ENCODE results near the gene SMAD7.
"Not testable (repeated sequence)": the region's sequence is repeated elsewhere in the genome, so short reads cannot be mapped to it uniquely, and the experiment has no call there.

Gene SMAD7

DNA sequence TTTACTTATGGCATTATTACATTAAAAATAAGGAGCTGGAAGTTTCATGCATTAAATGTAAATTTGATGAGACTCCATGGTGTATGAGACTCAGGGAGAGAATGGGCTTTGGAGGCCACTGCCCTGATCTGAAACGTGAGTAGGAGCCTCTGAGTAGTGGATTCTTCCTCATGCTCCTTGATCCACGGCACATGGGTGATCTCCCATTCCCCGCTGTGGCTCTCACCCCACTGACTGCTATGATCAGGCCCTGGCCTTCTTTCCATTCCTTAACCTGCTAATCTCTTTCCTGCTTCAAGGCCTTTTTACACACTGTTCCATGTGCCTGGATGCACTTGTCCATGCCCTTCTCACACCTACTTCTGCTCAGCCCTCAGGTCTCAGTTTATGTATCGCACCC, 68.4 kb downstream of the SMAD7 start:
- no peak for DNase-seq

DNA sequence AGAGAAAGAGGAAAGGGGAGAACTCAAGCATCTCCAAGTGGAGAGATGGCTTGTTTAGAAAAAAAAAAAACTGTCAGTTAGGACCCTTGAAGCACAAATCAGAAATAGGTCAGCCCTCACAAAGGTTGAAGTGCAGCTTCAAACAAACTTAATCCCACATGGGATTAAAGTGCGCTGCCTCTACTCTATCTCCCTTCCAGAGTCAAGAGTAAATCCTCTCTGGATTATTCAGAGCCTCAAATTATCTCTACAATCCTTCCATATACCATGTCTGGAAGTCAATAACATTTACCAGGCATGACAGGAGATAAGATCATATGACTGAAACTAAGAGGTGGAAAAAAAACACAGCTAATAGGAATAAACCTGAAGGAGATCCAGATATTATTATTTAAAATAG, 69.8 kb downstream of the SMAD7 start:
- no peak for DNase-seq

DNA sequence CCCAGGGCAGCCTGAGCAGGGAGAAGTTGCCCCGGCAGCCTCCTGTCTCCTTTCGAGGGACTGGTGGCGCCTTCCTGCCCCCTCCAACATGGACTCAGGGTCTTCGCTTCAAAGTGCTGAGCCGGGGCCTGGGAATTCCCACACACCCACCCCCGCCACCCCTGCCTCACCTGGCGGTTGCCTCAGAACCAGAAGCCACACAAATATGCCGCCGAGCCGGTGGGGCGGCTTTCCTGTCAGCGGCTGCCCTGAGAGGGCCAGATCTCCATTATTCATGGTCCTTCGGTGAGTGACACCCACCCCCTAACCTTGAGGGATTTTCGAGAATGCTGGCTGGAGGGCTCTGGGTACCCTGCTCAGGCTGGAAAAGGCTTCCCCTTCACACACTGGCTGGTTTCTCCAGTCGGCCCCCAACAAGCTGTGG, 71.7 kb downstream of the SMAD7 start:
- DNase-seq: no peak

DNA sequence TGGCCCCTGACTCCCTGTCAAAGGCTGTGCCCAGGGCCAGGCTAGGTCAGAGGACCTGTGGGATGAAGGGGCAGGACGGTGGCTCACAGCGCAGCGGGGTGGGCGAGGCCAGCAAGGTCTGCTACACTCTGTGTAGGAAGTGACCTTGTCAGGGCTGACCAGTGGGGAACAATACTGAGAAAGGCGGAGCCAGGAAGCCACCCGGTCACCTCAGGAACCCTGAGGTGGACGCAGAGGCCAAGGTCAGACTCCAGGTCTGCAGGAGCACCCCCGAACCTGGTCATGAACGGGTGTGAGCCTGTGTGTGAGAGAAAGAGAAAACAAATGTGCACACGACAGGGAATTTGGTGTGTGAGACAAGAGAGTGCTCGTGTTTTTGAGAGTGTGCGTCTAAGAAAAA, 72.3 kb downstream of the SMAD7 start:
- no peak for DNase-seq

DNA sequence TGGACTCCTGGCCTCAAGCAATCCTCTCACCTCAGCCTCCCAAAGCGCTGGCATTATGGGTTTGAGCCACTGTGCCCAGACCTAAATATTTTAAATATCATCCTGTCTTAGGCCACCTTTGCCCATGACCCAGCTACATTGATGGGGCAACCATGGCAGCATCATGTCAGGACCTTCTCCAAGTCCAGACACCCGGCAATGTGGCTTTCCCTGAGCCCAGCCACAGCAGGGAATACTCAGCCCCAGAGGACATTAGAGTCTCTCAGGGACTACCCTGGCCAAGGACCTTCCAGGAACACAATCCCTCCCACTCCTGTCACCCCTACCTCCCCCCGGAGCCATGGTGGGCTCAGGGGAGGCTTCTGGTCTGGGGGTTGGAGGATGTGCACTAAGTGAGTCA, 72.8 kb downstream of the SMAD7 start:
- DNase-seq: no peak

DNA sequence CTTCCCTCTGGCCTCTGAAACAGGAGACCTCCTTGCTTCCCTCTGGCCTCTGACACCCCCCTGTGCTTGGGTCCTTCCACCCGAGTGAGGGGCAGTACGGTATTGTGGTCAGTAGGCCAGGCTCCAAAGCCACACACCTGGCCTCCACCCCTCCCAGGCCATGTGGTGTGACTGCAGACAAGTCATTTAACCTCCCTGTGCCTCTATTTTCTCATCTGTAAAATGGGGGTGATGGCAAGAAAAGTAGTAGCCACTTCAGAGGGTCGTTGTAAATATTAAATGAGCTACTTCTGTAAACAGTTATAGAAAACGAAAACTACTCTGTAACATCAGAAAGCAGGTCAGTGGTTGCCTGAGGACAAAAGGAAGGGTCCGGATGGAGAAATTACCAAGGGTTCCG, 74.2 kb downstream of the SMAD7 start:
- DNase-seq: no peak

DNA sequence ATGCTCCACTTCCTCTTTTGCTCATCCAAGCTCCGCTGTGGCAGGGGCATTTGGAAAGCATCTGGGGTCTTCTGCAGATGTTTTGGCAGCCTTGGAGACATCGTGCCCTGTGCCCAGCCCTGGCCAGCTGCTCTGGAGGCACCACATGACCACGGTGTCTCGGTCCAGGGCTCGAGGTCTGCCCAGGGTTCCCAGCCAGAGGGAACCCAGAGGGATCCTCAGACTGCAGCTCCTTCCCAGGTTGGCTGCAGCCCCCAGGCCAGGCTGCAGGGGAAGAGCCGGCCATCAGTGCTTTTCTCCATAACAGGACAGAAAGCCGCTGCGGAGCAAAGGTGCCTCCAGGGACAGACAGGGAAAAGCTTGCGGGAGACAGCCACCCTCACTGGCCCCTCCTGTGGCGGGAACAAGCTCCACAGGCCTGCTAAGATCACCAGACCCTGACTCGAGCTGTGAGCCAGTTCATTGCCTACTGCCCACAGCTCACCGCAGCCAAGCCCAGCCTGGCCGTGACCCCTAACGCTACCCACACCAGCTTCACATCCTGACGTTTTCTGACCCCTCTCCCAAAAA, 74.7 kb downstream of the SMAD7 start:
- DNase-seq: peak; percentile 61

DNA sequence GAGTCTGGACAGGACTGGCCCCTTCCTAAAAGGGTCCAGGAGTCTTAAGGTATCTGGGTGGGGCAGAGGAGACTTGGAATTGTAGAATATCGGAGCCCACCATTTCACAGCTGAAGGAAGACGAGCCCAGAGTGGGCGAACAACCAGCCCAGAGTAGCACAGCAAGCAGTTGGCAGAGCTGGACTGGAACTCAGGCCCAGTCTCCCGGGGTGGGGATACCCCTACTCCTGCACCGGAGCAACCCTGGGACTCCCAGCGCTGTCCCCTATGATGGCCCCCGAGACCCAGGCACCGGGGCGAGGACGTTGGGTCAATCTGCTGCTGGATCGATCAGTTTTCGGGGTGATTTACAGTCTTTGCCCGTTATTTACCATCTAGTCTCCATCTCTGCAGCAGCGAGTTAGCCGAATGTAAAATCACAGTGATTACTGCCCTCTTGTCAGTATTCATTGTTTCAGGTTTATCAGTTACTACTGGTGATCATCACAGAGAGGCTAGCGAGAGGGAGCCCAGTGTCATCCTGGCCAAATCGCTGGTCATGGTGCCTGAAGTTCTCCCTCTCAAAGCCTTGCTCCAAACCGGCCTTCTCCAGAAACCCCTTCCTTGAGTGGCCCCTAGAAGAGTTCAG, 75.3 kb downstream of the SMAD7 start:
- DNase-seq: no peak

DNA sequence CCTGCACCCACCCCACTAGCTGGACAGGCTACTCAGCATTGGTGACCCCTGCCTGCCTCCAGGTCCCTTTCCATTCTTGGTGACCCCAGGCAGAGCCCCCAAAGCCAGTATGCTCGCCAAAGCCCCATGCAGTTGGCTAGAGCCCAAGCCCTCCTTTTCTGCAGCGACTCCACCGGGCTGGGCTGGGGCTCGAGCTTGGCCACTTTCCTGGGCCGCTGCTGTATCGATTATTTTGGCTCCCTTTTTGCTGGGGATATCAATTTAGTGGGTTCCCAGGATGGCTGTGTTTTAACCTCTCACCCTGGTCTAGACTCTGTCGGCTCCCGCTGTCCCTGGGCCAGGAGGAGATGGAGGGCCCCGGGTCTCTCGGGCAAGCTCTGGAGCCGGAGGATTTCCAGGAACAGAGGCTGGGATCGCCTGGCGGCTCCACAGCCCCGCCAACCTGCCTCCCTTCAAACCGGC, 76.0 kb downstream of the SMAD7 start:
- DNase-seq: no peak

DNA sequence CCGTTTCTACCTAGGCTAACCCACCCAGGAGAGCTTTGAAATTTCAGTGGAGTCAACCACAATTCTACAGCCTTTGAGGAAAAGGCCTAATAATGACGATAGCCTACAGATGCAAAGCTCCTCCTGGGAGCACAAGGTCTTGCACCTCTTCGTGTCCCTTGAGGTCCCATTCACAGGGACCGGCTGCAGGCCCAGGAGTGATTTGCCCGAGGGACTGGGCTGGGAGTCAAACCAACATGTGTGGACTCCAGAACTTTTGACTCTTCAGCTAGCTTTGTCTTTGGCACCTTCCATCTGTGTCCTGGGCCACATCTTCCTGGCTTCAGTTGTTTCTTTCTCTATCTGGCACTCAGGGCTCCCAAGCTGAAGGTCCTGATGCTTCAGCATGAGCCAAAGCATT, 76.5 kb downstream of the SMAD7 start:
- no peak for DNase-seq

DNA sequence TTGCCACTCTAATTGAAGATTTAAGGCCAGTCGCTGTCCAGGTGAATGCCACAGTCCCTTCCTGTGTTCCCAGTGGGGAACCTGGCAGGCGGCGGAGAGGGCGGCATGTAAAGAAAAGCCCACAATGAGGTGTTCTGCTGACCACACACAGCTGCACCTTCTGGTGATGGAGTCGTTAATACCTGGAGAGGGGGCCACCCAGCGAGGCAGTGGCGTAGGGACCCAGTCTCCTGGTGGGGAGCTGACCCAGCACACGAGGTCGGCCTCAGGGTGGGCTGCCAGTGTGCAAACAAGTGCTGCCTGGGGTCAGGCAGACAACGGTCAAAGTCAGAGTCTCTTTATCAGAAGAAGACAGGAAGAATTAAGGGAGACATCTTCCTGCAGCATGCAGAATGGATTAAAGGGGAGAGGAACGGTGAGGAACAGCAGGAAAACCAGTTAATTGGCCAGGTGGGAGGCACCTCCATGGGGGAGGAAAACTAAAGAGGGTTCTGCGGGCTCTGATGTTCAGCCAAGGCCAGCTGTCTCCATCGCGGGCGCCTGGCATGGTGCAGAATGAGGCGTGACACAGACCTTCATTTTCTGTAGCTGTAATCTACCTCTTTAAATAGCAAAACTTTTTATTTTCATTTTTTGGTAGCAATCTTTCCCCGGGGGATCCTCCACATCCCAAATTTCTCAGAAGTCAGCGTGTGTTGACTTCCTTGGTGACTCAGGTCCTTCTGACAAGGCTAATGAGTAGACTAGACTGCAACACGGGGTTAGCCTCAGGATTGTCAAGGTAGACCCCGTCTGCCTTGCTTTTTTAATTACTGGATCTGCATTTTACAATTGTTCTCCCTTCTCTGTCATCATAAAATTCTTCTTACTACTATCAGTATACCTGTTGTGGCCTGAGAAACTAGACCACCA, 78.3 kb downstream of the SMAD7 start:
- no peak for DNase-seq

DNA sequence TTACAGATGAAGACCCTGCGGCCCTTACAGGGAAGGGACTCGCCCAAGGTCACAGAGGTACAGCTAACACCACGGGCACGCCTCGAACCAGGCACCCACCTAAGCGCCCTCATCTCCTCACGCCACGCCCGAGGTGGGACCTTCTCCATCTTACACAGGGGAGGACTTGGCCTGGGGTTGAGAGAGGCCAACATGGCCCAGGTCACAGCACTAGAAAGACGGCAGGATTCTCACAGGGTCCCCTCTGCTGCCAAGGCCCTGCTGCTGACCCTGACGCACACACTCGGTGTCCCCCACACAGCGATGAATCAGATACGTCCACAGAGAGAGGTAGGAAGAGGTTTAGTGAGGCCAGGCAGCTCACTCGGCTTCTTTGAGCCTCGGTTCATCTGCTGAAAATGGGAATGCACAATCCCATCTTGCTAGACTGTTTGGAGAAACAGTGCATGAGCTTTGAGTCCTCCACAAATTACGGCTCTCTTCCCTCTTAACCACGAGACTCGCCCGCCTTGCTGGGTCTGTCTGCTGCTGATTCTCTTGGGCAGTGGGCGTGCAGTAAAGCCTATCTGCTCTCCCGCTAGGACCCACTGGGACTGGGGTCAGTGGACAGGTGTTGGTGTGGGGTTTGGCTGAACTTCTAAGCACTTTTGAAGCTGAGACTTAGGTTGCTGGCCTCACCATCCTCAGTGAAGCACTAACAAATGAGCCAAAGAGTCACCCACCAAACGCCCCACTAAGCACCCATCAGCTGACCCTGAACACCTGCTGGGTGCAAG, 79.2 kb downstream of the SMAD7 start:
- DNase-seq: no peak

DNA sequence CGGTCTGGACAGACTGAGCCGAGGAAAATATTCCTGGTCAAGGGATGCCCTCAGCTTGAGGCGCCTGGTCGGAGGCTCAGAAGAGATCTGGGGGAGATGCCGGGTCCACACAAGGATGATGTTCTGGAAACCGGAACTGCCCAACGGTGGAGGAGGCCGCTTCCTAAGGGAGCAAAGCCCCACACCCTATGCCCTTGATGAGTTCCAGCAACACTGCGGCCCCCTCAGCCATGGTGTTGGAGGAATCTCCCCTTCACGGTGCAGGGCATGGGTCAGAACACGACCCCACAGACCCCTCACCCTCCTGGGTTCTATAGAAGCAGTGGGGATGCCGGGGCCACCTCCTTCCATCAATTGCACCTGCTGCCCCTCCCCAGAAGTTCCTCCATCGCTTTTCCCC, 79.8 kb downstream of the SMAD7 start:
- not testable (repeated sequence) for DNase-seq
